IPS DF 6.9 (cell line): ENCODE data around the gene MORN5.

Experiments used
- DNase-seq: peaks from one replicate; pipeline ENCODE4 v3.0.0-alpha.2; 2013; ENCODE audit warnings: low read depth, low spot score
- H3K27ac ChIP-seq: one replicate; pipeline ENCODE4 v1.5.1; 2013; ENCODE audit warnings: low read length, control low read depth
- H3K27me3 ChIP-seq: 2 replicates; pipeline ENCODE4 v1.6.1; 2013; ENCODE audit warnings: mild to moderate bottlenecking, low read length; ENCODE audit not compliant: control insufficient read depth, insufficient read depth
- H3K36me3 ChIP-seq: 2 replicates; pipeline ENCODE4 v1.6.1; 2013; ENCODE audit warnings: low read length; ENCODE audit not compliant: control insufficient read depth, insufficient read depth
- H3K4me1 ChIP-seq: 2 replicates; pipeline ENCODE4 v1.6.1; 2013; ENCODE audit warnings: low read length; ENCODE audit not compliant: control insufficient read depth, insufficient read depth
- H3K4me3 ChIP-seq: 2 replicates; pipeline ENCODE4 v1.5.1; 2013; ENCODE audit warnings: mild to moderate bottlenecking, low read length
- H3K9me3 ChIP-seq: 2 replicates; pipeline ENCODE4 v1.6.1; 2013; ENCODE audit warnings: low read length, inconsistent platforms; ENCODE audit not compliant: control insufficient read depth, insufficient read depth
- WGBS: extraction: QIAGEN DNeasy Blood & Tissue Kit; methylation state at CpG from one replicate; pipeline ENCODE4 v1.1.7; 2013; ENCODE audit warnings: mixed read lengths, missing lambda C conversion rate; ENCODE audit not compliant: insufficient read length, insufficient coverage; 5-methylcytosine and 5-hydroxymethylcytosine counted together

The MORN5 gene

DNA sequence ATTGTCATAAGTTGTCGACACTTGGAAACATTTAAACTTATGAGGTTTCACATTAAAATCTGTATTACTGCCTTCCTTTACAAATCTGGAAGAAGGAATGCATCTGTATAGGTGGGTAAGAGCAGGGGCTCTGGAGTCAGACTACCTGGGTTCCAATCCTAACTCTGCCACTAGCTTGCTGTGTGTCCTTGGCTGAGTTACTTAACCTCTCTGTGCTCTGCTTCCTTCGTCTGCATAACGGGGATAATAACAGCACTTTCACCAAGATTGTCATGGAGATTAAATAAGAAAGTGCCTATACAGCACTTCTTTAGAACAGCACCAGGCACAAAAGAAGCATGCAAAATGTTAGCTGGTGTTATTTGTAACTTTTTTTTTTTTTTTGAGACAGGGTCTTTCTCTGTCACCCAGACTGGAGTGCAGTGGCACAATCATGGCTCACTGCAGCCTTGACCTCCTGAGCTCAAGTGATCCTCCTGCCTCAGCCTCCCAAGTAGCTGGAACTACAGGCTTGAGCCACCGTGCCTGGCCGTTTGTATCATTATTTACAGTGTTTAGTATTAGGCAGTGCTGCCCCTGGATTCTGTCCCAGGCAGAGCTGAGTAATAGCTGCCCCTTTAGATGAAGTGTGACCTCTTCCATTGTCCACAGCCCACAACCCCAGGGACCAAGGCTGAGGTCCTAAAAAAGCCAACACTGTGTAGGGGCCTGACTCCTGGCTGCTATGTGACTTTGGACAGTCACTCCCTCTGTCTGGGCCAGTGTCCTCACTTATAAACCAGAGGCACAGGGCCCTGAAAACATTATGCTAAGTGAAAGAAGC lies 41.2 kb upstream of the MORN5 start:
- Histone ChIP-seq H3K4me1 (peaks cover 10% of the 10 kb centered on the region), H3K4me3 (no peak overlapping the region), H3K9me3 (no peaks in the 10 kb centered on the region), H3K36me3 (no peaks in the 10 kb centered on the region), H3K27me3 (no peaks in the 10 kb centered on the region), H3K27ac (no peak overlapping the region)
- DNase-seq, result no peak
- WGBS, result no CpG with 5 or more reads among the region's 5 CpGs

DNA sequence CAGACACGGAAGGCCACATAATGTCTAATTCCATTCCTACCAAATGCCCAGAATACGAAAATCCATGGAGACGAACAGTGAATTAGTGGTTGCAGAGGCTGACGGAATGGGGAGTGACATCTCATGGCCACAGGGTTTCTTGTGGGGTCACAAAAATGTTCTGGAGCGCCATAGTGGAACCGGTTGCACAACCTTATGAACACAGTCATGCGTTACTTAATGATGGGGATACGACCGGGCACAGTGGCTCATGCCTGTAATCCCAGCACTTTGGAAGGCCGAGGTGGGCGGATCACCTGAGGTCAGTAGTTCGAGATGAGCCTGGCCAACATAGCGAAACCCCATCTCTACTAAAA lies 40.6 kb upstream of the MORN5 start:
- peaks cover 10% of the 10 kb centered on the region for H3K4me1 ChIP-seq
- no peak overlapping the region for H3K4me3 ChIP-seq
- DNase-seq, result no peak
- no peaks in the 10 kb centered on the region for H3K9me3 ChIP-seq
- H3K27me3 ChIP-seq, result no peaks in the 10 kb centered on the region
- H3K36me3 ChIP-seq, result no peaks in the 10 kb centered on the region
- no CpG with 5 or more reads among the region's 13 CpGs for WGBS
- H3K27ac ChIP-seq, result no peak overlapping the region

- Histone ChIP-seq H3K4me1 (peaks cover 10% of the 10 kb centered on the region), H3K9me3 (no peaks in the 10 kb centered on the region), H3K27ac (no peak overlapping the region), H3K4me3 (no peak overlapping the region), H3K36me3 (no peaks in the 10 kb centered on the region), H3K27me3 (no peaks in the 10 kb centered on the region)
- no peak for DNase-seq
- WGBS, result no CpG with 5 or more reads among the region's 5 CpGs
These were observed 40.0 kb upstream of the MORN5 start for GRCh38 chr9:122119721-122120120.

DNA sequence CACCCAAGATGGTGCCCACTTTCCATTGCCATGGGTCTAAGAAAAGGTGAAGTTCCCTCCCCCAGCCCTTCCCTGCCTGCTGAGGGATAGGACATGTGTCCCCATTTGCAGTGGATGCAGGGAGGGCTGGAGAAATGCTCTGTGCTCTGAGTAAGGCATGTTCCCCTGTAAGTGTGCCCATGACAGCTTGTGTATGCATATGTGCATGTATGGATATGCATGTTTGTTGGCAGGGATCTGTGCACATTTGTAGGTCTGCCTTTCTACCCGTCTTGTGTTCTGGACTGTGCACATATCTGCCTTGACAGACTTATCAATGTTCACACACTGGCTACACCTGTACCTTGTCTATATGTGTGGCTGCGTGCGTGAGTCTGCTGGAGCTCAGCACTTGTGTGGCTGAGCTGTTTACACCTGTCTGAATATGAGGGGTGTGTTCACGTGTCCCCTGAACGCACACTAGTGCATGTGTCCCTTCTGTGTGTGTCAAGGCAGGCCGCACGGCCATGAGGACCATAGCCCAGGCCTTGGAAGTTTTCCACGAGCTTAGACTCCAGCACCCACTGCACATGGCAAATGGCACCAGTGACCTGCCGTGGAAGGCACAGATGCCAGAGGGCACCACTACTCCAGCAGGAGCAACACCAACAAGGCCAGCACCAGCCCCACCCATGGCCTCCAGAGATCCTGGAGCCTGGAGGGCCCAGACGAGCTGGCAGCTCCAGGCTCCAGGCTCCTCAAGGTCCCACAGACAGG lies 39.2 kb upstream of the MORN5 start:
- no peaks in the 10 kb centered on the region for H3K36me3 ChIP-seq
- DNase-seq, result no peak
- no peaks in the 10 kb centered on the region for H3K9me3 ChIP-seq
- no peak overlapping the region for H3K4me3 ChIP-seq
- WGBS, result no CpG with 5 or more reads among the region's 10 CpGs
- H3K4me1 ChIP-seq, result peaks cover 10% of the 10 kb centered on the region
- H3K27me3 ChIP-seq, result peaks cover under 1% of the 10 kb centered on the region; the same call in 1 of the 2 replicates
- no peak overlapping the region for H3K27ac ChIP-seq

DNA sequence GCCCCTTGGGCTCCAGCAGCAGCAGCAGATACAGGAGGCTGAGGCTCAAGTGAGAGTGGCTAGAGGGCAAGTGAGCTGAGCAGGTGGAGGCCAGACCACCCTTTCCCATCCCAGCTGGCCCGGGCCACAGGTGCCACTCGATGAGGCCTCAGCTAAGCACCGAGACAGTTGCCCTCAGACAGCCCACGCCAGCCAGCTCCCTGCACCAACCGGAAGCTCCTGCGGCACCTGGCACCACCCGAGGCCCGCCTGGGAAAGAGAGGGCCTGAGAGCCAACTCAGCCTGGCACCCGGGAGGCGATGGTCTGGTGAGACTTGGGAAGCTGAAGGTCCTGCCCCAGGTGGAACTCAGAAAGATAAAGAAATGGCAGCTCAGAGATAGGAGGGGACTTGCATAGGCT lies 38.3 kb upstream of the MORN5 start:
- H3K36me3 ChIP-seq, result no peaks in the 10 kb centered on the region
- no CpG with 5 or more reads among the region's 10 CpGs for WGBS
- no peak for DNase-seq
- peaks cover 12% of the 10 kb centered on the region for H3K4me1 ChIP-seq
- no peak overlapping the region for H3K4me3 ChIP-seq
- H3K9me3 ChIP-seq, result no peaks in the 10 kb centered on the region
- H3K27me3 ChIP-seq, result peaks cover 8% of the 10 kb centered on the region; the same call in 1 of the 2 replicates
- H3K27ac ChIP-seq, result no peak overlapping the region

DNA sequence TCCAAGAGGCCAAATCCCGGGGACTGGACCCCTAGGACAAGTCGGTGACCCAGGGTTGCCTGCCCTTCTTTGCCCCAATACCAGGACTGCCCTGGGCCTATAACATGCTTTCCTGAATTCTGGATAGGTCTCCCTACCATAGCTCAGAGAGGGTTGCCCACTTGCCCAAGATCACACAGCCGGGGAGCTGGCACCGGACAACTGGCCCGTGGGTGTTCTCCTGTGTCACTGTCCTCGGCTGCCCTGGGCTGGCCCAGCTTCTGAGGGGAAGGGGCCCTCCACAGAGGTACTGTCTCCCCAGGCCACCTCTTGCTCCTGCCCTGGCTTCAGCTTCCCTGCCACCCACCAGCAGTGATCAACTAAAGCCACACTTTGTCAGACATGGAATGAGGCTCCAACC lies 37.8 kb upstream of the MORN5 start:
- Histone ChIP-seq H3K27me3 (peaks cover 8% of the 10 kb centered on the region; the same call in 1 of the 2 replicates), H3K27ac (no peak overlapping the region), H3K36me3 (no peaks in the 10 kb centered on the region), H3K9me3 (no peaks in the 10 kb centered on the region), H3K4me3 (no peak overlapping the region), H3K4me1 (peaks cover 10% of the 10 kb centered on the region)
- no peak for DNase-seq
- WGBS, result no CpG with 5 or more reads among the region's 6 CpGs

- H3K9me3 ChIP-seq, result no peaks in the 10 kb centered on the region
- H3K4me3 ChIP-seq, result no peak overlapping the region
- DNase-seq, result no peak
- H3K27me3 ChIP-seq, result peaks cover 8% of the 10 kb centered on the region; the same call in 1 of the 2 replicates
- H3K4me1 ChIP-seq, result peaks cover 10% of the 10 kb centered on the region
- WGBS, result no CpG with 5 or more reads among the region's 6 CpGs
- H3K36me3 ChIP-seq, result no peaks in the 10 kb centered on the region
- no peak overlapping the region for H3K27ac ChIP-seq
These were observed 37.2 kb upstream of the MORN5 start for GRCh38 chr9:122122468-122122867.

DNA sequence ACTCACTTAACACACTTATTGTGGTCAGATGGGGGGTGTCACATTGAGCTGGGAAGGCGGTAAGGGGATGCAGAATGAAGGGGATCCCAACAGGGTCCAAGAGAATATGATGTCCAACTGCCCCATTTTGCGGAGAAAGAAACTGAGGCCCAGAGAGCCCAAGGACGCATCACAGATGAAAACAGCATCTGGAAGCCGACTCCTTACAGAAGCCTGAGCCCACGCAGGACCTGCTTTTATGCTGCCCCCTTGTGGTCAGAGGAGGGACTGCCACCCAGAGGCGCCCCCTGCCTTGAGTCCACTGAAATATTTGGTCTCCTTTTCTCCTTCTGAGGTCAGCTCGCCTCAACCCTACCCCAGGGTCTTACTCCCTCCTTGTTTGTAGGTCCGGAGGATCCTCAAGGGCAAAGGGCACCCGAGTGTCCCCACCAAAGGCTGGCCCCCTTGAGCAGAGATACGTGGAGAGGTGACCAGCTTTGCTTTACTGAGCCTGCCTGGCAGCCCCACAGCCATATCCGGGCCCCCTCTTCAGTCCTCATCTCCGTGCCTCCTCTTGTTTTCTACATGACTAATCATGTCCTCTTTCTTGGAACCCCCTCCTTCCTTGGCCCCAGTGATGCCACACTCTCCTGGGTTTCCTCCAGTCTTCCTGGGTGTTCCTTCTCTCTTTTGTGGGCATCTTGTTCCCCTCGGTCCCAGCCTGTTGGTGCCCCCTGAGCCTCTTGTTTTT lies 36.6 kb upstream of the MORN5 start:
- no peak overlapping the region for H3K4me3 ChIP-seq
- H3K9me3 ChIP-seq, result no peaks in the 10 kb centered on the region
- H3K27ac ChIP-seq, result no peak overlapping the region
- peaks cover 10% of the 10 kb centered on the region for H3K4me1 ChIP-seq
- H3K27me3 ChIP-seq, result peaks cover 8% of the 10 kb centered on the region; the same call in 1 of the 2 replicates
- no peak for DNase-seq
- no peaks in the 10 kb centered on the region for H3K36me3 ChIP-seq
- WGBS, result no CpG with 5 or more reads among the region's 13 CpGs

GRCh38 chr9:122124048-122124447 lies 35.7 kb upstream of the MORN5 start:
- Histone ChIP-seq H3K36me3 (no peaks in the 10 kb centered on the region), H3K27me3 (peaks cover 8% of the 10 kb centered on the region; the same call in 1 of the 2 replicates), H3K4me3 (no peak overlapping the region), H3K9me3 (no peaks in the 10 kb centered on the region), H3K4me1 (peaks cover 10% of the 10 kb centered on the region), H3K27ac (no peak overlapping the region)
- DNase-seq, result no peak
- WGBS, result no CpG with 5 or more reads among the region's 1 CpG

- Histone ChIP-seq H3K27ac (no peak overlapping the region), H3K4me3 (no peak overlapping the region), H3K27me3 (peaks cover 8% of the 10 kb centered on the region; the same call in 1 of the 2 replicates), H3K4me1 (peaks cover 10% of the 10 kb centered on the region), H3K9me3 (no peaks in the 10 kb centered on the region), H3K36me3 (no peaks in the 10 kb centered on the region)
- no peak for DNase-seq
- WGBS, result no CpG with 5 or more reads among the region's 7 CpGs
These were observed 35.2 kb upstream of the MORN5 start for GRCh38 chr9:122124528-122124927.
